ENCODE measurements around the gene COMT.
"Not testable (repeated sequence)": the region's sequence is repeated elsewhere in the genome, so short reads cannot be mapped to it uniquely, and the experiment has no call there.

The COMT gene

GRCh38 chr22:19929586-19930550 lies 11.7 kb upstream of the COMT start:
- no peak for DNase-seq

GRCh38 chr22:19930551-19931486 lies 10.8 kb upstream of the COMT start:
- no peak for DNase-seq

DNA sequence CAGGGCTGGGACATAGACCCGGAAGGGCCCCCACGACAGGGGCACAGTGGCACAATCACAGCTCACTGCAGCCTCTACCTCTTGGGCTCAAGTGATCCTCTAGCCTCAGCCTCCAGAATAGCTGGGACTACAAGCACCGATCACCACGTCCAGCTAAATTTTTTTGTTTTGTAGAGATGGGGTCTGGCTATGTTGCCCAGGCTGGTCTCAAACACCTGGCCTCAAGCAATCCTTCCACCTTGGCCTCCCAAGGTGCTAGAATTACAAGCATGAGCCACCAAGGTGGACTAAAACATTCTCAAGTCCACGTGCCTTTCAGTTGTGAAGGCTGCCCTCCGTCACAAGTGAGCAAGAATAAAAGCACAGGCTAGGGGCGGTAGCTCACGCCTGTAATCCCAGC lies 10.1 kb upstream of the COMT start:
- no peak for DNase-seq

- no peak for DNase-seq
Measured at GRCh38 chr22:19932367-19933206, 9.0 kb upstream of the COMT start.

DNA sequence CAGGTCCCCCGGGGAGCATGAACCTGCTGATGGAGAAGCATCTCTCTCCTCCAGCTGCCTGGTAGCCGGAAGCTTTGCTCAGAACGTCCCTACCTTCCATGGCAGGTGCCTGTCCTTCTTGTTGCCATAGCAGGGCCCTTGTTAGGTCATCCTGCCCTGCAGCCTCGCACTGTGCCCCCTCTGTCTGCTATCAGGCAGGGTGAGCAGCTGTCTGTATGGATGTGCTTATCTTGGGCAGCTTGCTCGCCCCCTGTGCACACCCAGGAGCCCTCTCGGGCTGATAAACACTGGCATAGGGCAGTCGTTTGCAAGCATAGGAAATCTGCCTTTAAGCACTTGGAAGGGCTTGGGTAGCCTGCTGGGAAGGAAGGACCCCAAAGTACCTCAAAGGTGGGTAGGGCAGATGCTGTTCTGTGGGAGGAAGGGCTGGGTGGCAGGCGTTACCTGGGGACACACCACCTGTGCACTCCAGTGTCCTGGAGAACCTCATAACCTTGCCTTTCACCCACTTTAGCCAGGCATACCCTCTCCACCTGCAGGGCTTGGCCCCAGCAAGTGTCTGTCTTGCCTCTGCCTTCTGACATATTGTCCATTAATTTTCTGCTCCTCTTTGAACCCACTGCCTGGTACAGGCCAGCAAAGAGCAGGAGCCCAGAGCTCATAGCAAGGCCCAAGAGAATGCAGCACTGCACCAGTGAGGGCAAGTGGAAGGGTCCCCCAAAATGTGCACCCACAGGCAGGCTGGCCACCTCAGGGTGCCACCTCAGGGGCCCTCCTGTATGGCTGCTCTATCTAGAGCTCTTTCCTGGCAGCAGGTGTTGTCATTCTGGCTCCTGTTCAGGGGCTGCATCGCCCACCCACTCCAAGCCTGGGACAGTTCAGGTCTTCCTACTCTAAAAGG lies 8.0 kb upstream of the COMT start:
- no peak for DNase-seq

- not testable (repeated sequence) for DNase-seq
Measured at GRCh38 chr22:19935123-19935718, 6.4 kb upstream of the COMT start.

- no peak for DNase-seq
Measured at GRCh38 chr22:19936513-19936912, 5.1 kb upstream of the COMT start.

DNA sequence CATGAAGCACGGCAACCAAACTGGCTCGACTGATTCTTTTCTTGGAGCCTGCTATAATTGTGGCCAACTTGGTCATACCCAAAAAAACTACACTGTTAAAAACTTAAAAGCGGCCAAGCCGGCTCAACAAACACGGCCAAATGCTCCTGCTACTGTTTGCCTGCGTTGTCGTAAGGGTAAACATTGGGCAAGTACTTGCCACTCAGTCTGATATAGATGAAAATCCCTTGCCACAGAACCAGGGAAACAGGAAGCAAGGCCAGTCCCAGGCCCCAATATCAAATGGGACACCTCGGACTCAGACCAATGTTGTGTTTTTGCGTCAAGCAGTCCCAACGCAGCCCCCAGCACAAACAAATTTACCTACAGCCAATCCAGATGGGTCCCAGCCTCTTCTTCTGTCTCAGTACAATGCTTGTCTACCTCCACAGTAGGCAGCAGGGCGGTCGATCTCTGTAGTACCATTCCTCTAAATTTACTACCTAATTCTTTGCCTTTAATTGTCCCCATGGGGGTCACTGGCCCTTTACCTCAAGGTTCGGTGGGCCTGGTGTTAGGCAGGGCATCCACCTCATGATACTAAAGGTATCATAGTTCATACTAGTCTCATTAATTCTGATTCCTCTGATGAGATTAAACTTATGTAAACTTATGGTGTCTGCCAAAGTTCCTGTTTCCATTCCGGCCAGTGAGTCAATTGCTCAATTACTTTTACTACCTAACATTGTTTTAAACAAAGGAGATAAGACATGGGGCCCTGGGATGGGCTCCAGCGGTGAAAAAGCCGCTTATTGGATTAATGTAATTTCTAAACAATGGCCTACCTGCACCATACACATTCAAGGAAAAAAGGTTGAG lies 3.7 kb upstream of the COMT start:
- no peak for DNase-seq

- DNase-seq = no peak
Measured at GRCh38 chr22:19940536-19941364, 822 bp upstream of the COMT start.

DNA sequence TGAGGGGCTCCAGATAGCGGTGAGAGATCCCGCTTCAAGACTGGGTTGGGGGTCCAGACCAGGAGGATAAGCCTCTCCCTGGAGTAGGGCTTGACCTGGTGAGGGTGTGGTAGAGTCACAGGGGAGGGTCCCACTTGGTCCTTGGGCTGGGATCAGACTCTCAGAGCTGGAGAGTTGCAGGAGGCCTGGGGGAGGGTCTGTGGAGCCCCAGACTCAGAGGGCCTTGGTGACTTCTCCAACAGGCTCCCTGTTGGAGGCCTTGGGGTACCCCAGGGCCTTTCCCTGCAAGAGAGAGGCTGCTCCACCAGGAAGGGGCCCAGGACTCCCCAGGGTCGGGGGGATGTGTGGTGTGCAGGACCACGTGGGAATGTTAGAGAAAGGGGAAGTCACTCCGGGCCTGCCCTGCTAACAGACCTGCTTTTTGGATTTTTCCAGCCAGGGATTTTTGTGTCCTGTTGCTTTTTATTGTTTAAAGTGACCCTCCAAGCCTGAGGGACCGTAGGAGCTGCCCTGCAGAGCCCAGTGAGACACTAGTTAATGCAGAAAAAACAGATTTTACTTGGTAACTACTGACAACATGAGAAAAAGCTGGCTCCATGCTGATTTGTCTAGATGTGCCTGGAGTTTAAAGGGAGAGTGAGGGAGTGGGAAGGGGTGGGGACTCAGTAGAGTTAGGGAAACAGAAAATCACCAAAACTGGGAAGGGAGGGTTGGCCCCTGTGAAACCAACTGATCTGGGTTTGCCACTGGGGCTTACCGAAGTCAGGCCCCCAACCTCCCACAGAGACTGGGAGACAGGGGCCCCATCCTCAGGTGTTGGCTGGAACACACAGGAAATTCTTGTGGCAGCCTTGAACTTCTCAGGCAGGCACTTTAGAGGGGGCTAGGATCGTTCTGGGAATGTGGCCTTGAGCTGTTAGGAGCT lies 847 bp downstream of the COMT start:
- no peak for DNase-seq

DNA sequence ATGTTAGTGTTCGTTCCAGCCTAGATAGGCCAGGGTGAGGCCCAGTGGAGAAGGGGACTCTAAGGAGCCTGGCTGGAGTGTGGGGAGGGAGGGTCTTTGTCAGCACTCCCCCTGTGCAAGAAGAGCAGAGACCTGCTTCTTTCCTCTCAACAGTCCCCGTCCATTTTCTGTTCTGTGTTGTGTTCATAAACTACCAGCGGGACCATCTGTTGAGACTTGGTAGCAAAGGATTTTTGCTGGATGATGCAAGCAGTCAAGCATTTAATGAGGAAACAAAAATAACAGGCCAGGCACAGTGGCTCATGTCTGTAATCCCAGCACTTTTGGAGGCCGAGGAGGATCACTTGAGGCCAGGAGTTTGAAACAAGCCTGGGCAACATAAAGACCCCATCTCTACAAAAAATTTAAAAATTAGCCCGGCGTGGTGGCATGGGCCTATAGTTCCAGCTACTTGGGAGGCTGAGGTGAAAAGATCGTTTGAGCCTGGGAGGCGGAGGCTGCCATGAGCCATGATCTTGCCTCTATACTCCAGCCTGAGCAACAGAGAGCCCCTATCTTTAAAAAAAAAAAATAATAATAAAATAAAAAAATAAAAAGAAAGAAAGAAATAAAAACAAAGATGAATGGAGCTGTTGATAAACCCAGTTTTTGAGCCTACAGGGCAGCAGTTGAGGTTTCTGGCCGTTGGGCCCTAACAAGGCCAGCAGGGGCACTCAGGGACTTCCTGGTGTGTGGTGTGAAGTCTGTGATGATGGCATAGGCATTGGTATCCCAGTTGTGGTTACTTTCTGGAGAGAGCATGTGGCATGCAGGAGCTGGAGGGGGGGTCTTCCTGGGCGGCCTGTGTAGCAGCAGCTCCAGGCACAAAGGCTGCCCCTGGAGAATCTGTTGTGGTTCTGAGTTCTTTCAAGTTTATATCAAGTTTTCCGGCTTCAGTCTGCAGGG lies 1.8 kb downstream of the COMT start:
- no peak for DNase-seq

GRCh38 chr22:19948057-19948760 lies 6.6 kb downstream of the COMT start:
- no peak for DNase-seq

- no peak for DNase-seq
Measured at GRCh38 chr22:19951346-19951745, 9.8 kb downstream of the COMT start.

DNA sequence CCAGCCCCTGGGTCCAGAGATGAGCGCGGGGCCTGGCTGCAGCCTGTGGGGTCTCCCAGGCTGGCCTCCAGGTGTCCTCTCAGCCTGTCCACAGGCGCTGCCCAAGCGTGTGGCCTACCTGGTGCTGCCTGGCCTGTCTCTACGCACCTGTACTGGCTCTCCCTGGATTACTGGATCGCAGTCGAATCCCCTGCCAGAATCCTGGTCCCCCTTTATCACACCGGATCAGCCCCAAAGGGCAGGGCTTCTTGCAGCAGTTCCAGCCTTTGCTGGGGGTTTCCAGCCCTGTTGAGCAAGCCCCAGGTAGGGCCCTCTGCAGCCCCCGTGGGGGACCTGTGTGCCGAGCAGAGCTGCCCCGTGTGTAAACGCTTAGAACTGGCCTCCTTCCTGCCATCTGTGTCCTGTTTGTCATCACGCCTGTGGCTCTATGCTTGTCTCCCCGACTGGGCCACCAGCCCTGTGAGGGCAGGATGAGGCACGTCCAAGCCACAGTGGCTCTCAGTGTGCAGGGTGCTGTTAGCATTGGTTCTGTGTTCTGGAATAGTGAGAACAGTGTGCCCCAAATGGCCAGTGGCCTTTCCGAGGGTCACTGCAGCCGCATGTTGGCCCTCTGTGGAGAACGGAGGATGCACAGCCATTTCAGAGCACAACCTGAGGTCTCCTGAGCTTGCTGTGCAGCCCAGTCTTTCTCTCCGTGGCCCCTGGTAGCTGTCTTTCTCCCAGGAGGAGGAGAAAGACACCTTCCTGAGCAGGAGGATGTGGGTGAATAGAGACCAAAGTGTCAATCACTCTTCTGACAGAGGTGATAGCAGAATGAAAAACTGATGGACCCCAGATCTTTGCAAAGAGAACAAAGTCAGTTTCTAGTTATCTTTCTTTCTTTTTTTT lies 13.9 kb downstream of the COMT start:
- no peak for DNase-seq

- no peak for DNase-seq
Measured at GRCh38 chr22:19957445-19957844, 15.9 kb downstream of the COMT start.

Measured in SHP77 treated with DMSO at 0.1 percent for 48 hours (cell line).